GM12801 (cell line): Measurements from ENCODE around the gene RALGPS1.

Source experiments
- CTCF ChIP-seq: IDR thresholded peaks from one replicate; pipeline ENCODE4 v1.5.1; 2011; ENCODE audit warnings: control low read depth; ENCODE audit not compliant: insufficient read length; ENCODE audit errors: extremely low read depth

The RALGPS1 gene

GRCh38 chr9:126877418-126877817, 37.2 kb upstream of the RALGPS1 start:
- no peak for TF ChIP-seq CTCF

- TF ChIP-seq CTCF: no peak
Measured at GRCh38 chr9:126879288-126879687, 35.3 kb upstream of the RALGPS1 start.

- TF ChIP-seq CTCF: no peak
Measured at GRCh38 chr9:126880226-126880946, 34.2 kb upstream of the RALGPS1 start.

- TF ChIP-seq CTCF: no peak
Measured at GRCh38 chr9:126880947-126881332, 33.6 kb upstream of the RALGPS1 start.

- no peak for TF ChIP-seq CTCF
Measured at GRCh38 chr9:126882746-126883145, 31.8 kb upstream of the RALGPS1 start.

- no peak for TF ChIP-seq CTCF
Measured at GRCh38 chr9:126883636-126884035, 30.9 kb upstream of the RALGPS1 start.

GRCh38 chr9:126885131-126885641, 29.4 kb upstream of the RALGPS1 start:
- TF ChIP-seq CTCF: no peak
